OCI-LY7 (cell line): Measurements from ENCODE around the gene SORCS1. TPM values are rescaled to one million over a fixed set of nuclear protein-coding genes. Genes with fewer than 3 reads are reported as not detected.

Source experiments
- BruUV-seq: library from RNA; stranded (reverse); fragments of 400-500 nt; replicated peaks from 2 replicates; lab custom pipeline; 2021; lab: Mats Ljungman, UMichigan
- CTCF ChIA-PET: fragments of 300-600 bp; sonication (Branson Sonifier 250); formaldehyde crosslinking; loops from one replicate; lab custom pipeline; 2022; ENCODE audit warnings: antibody characterized with exemption; ENCODE audit not compliant: unreplicated experiment; lab: Charles Lee
- POLR2A ChIA-PET: fragments of 300-600 bp; sonication (Branson Sonifier 250); formaldehyde crosslinking; loops from one replicate; lab custom pipeline; 2022; ENCODE audit warnings: antibody characterized with exemption; lab: Charles Lee
- DNase-seq: peaks from one replicate; pipeline ENCODE4 v3.0.0-alpha.2; 2015; ENCODE audit warnings: low spot score
- H2AFZ ChIP-seq: fragments of 200-600 bp; sonication (generic), shearing (Covaris generic); 2 replicates; pipeline ENCODE4 v1.6.1; 2014; ENCODE audit warnings: mild to moderate bottlenecking, antibody characterized with exemption, low read length, moderate library complexity
- H3K27ac ChIP-seq: fragments of 200-600 bp; sonication (generic); 2 replicates; pipeline ENCODE4 v1.5.1; 2014; ENCODE audit warnings: mixed run types, low read depth, mild to moderate bottlenecking, moderate library complexity, low read length, inconsistent platforms; ENCODE audit not compliant: poor library complexity, severe bottlenecking
- H3K36me3 ChIP-seq: fragments of 200-600 bp; sonication (generic); 2 replicates; pipeline ENCODE4 v1.6.1; 2014; ENCODE audit warnings: mild to moderate bottlenecking, antibody characterized with exemption, low read length, moderate library complexity, mixed read lengths; ENCODE audit not compliant: insufficient read depth
- H3K4me1 ChIP-seq: fragments of 200-600 bp; sonication (generic); 2 replicates; pipeline ENCODE4 v1.5.1; 2014; ENCODE audit warnings: mild to moderate bottlenecking, low read length; ENCODE audit not compliant: insufficient read depth, poor library complexity, severe bottlenecking
- H3K4me2 ChIP-seq: fragments of 200-600 bp; sonication (generic); 2 replicates; pipeline ENCODE4 v1.6.1; 2014; ENCODE audit warnings: mild to moderate bottlenecking, low read length
- H3K4me3 ChIP-seq: fragments of 200-600 bp; sonication (generic); 2 replicates; pipeline ENCODE4 v1.5.1; 2014; ENCODE audit warnings: mild to moderate bottlenecking, low read depth, low read length; ENCODE audit not compliant: poor library complexity, severe bottlenecking
- H3K79me2 ChIP-seq: fragments of 200-600 bp; sonication (generic); 2 replicates; pipeline ENCODE4 v1.6.1; 2016; ENCODE audit warnings: low read depth, mild to moderate bottlenecking, low read length, moderate library complexity, mixed read lengths; ENCODE audit not compliant: insufficient read depth
- H3K9me2 ChIP-seq: fragments of 200-600 bp; sonication (generic); 2 replicates; pipeline ENCODE4 v1.6.1; 2016; ENCODE audit warnings: mild to moderate bottlenecking, low read length, mixed read lengths; ENCODE audit not compliant: insufficient read depth
- H3K9me3 ChIP-seq: fragments of 200-600 bp; sonication (generic); 2 replicates; pipeline ENCODE4 v1.6.1; 2014; ENCODE audit warnings: mild to moderate bottlenecking, mixed run types, low read length, mixed read lengths
- H4K20me1 ChIP-seq: fragments of 200-600 bp; sonication (generic); 2 replicates; pipeline ENCODE4 v1.6.1; 2014; ENCODE audit warnings: mild to moderate bottlenecking, antibody characterized with exemption, low read length, moderate library complexity, mixed read lengths; ENCODE audit not compliant: insufficient read depth
- CTCF ChIP-seq: fragments of 200-600 bp; sonication (generic); conservative IDR thresholded peaks from 2 replicates; pipeline ENCODE4 v1.5.1; 2014; ENCODE audit warnings: mild to moderate bottlenecking, antibody characterized with exemption, low read length, moderate library complexity, mixed read lengths
- EZH2phosphoT487 ChIP-seq: fragments of 200-600 bp; sonication (generic); IDR thresholded peaks from 2 replicates; pipeline ENCODE4 v1.6.1; 2018; ENCODE audit warnings: low read depth, borderline replicate concordance, mild to moderate bottlenecking, mixed run types, antibody characterized with exemption, low read length, moderate library complexity, mixed read lengths
- intact Hi-C: fragments of 100-400 bp; cut with micrococcal nuclease; formaldehyde crosslinking; loops from one replicate; pipeline ENCODE4 v1.10.0; 2022; ENCODE audit not compliant: unreplicated experiment
- total RNA-seq, 2 experiments: library from RNA; depleted of rRNA in 1 of 2; stranded (reverse); fragments of >200 nt in 1 of 2; shearing (Covaris generic) in 1 of 2; gene quantifications; 2 replicates each; pipeline ENCODE4 v1.2.3, GENCODE V29; 2014 to 2022

The SORCS1 gene
- total RNA-seq, 2 experiments from 2014 or later: not detected

GRCh38 chr10:106795619-106796018, 368.9 kb downstream of the SORCS1 start:
- TF ChIP-seq CTCF (peak; percentile 46; the same call in 1 of the 2 replicates), EZH2phosphoT487 (no peak)
- Histone ChIP-seq H3K36me3 (no peaks in the 10 kb centered on the region), H3K9me3 (no peaks in the 10 kb centered on the region), H3K27ac (no peak overlapping the region), H3K4me3 (no peak overlapping the region), H3K4me1 (no peaks in the 10 kb centered on the region), H3K9me2 (no peaks in the 10 kb centered on the region), H2AFZ (no peak overlapping the region), H3K79me2 (no peaks in the 10 kb centered on the region), H4K20me1 (no peaks in the 10 kb centered on the region), H3K4me2 (no peak overlapping the region)
- intact Hi-C loops: no loop called here
- DNase-seq: no peak
- ChIA-PET CTCF (no interaction called here), POLR2A (no interaction called here)
- BruUV-seq: no TSS peak

- no peaks in the 10 kb centered on the region for H4K20me1 ChIP-seq
- H2AFZ ChIP-seq: no peak overlapping the region
- H3K9me2 ChIP-seq: no peaks in the 10 kb centered on the region
- BruUV-seq: no TSS peak
- H3K4me1 ChIP-seq: no peaks in the 10 kb centered on the region
- no peak overlapping the region for H3K4me2 ChIP-seq
- ChIA-PET CTCF (no interaction called here), POLR2A (no interaction called here)
- no peak for DNase-seq
- H3K79me2 ChIP-seq: no peaks in the 10 kb centered on the region
- H3K36me3 ChIP-seq: no peaks in the 10 kb centered on the region
- intact Hi-C loops: no loop called here
- no peak overlapping the region for H3K27ac ChIP-seq
- no peak for TF ChIP-seq CTCF
- no peak for TF ChIP-seq EZH2phosphoT487
- H3K4me3 ChIP-seq: no peak overlapping the region
- H3K9me3 ChIP-seq: no peaks in the 10 kb centered on the region
These were observed 370.9 kb downstream of the SORCS1 start for GRCh38 chr10:106793617-106794016.

GRCh38 chr10:106789623-106790022, 374.9 kb downstream of the SORCS1 start:
- Histone ChIP-seq H3K27ac (no peak overlapping the region), H4K20me1 (no peaks in the 10 kb centered on the region), H2AFZ (no peak overlapping the region), H3K9me2 (no peaks in the 10 kb centered on the region), H3K9me3 (no peaks in the 10 kb centered on the region), H3K4me3 (no peak overlapping the region), H3K79me2 (no peaks in the 10 kb centered on the region), H3K36me3 (no peaks in the 10 kb centered on the region), H3K4me1 (no peaks in the 10 kb centered on the region), H3K4me2 (no peak overlapping the region)
- BruUV-seq: no TSS peak
- intact Hi-C loops: no loop called here
- CTCF ChIA-PET: no interaction called here
- TF ChIP-seq CTCF (no peak), EZH2phosphoT487 (no peak)
- no peak for DNase-seq
- POLR2A ChIA-PET: no interaction called here
